WTC11 (cell line): ENCODE results near the gene PRAME. TPM values are rescaled to one million over a fixed set of nuclear protein-coding genes. Genes with fewer than 3 reads are reported as not detected.

ENCODE experiments used
- AFF4 ChIP-seq: sonication (generic); formaldehyde crosslinking; IDR thresholded peaks from 2 replicates; pipeline ENCODE4 v1.8.1; 2023; ENCODE audit warnings: mild to moderate bottlenecking, missing genetic modification reagents, borderline replicate concordance
- ATF1 ChIP-seq: sonication (generic); formaldehyde crosslinking; IDR thresholded peaks from 2 replicates; pipeline ENCODE4 v1.8.1; 2023; ENCODE audit warnings: mild to moderate bottlenecking, moderate library complexity, missing genetic modification reagents
- CBFB ChIP-seq: sonication (generic); formaldehyde crosslinking; IDR thresholded peaks from 2 replicates; pipeline ENCODE4 v1.8.1; 2022; ENCODE audit warnings: mild to moderate bottlenecking, low read depth, missing genetic modification reagents
- E2F5 ChIP-seq: sonication (generic); formaldehyde crosslinking; IDR thresholded peaks from 2 replicates; pipeline ENCODE4 v1.8.1; 2022; ENCODE audit warnings: mild to moderate bottlenecking, moderate library complexity, missing genetic modification reagents
- ELF4 ChIP-seq: sonication (generic); formaldehyde crosslinking; IDR thresholded peaks from 2 replicates; pipeline ENCODE4 v1.8.1; 2022; ENCODE audit warnings: low read depth, mild to moderate bottlenecking, moderate library complexity, missing genetic modification reagents
- ERG ChIP-seq: fragments of 250-450 bp; sonication (Bioruptor Pico); IDR thresholded peaks from 2 replicates; pipeline ENCODE4 v1.8.0; 2021; ENCODE audit warnings: mild to moderate bottlenecking
- FOXJ3 ChIP-seq: sonication (generic); formaldehyde crosslinking; IDR thresholded peaks from 2 replicates; pipeline ENCODE4 v1.9.0; 2021; ENCODE audit warnings: missing genetic modification reagents, mild to moderate bottlenecking, borderline replicate concordance
- FOXK1 ChIP-seq: sonication (generic); formaldehyde crosslinking; IDR thresholded peaks from 2 replicates; pipeline ENCODE4 v1.8.0; 2022; ENCODE audit warnings: mild to moderate bottlenecking, moderate library complexity, missing genetic modification reagents
- GRHL2 ChIP-seq: fragments of 250-450 bp; sonication (Bioruptor Pico); IDR thresholded peaks from 2 replicates; pipeline ENCODE4 v1.8.0; 2022; ENCODE audit warnings: mild to moderate bottlenecking, moderate library complexity; ENCODE audit not compliant: insufficient replicate concordance, severe bottlenecking
- HMGXB4 ChIP-seq: sonication (generic); formaldehyde crosslinking; IDR thresholded peaks from 2 replicates; pipeline ENCODE4 v1.8.1; 2023; ENCODE audit warnings: mild to moderate bottlenecking, moderate library complexity, missing genetic modification reagents
- JAZF1 ChIP-seq: fragments of 250-450 bp; sonication (Bioruptor Pico); IDR thresholded peaks from 2 replicates; pipeline ENCODE4 v1.9.0; 2021; ENCODE audit warnings: moderate library complexity, mild to moderate bottlenecking, inconsistent platforms
- JUN ChIP-seq: sonication (generic); formaldehyde crosslinking; IDR thresholded peaks from 2 replicates; pipeline ENCODE4 v1.8.0; 2023; ENCODE audit warnings: mild to moderate bottlenecking, missing genetic modification reagents
- MYBL2 ChIP-seq: sonication (generic); formaldehyde crosslinking; IDR thresholded peaks from 2 replicates; pipeline ENCODE4 v1.8.1; 2023; ENCODE audit warnings: mild to moderate bottlenecking, moderate library complexity, missing genetic modification reagents
- NFATC4 ChIP-seq: fragments of 250-450 bp; sonication (Bioruptor Pico); IDR thresholded peaks from 2 replicates; pipeline ENCODE4 v1.9.0; 2021; ENCODE audit warnings: mild to moderate bottlenecking
- TEAD4 ChIP-seq: sonication (generic); formaldehyde crosslinking; IDR thresholded peaks from 2 replicates; pipeline ENCODE4 v1.8.0; 2022; ENCODE audit warnings: mild to moderate bottlenecking, missing genetic modification reagents
- USF2 ChIP-seq: sonication (generic); formaldehyde crosslinking; IDR thresholded peaks from 2 replicates; pipeline ENCODE4 v1.8.1; 2023; ENCODE audit warnings: mild to moderate bottlenecking, missing genetic modification reagents, moderate library complexity
- ZNF263 ChIP-seq: sonication (generic); formaldehyde crosslinking; IDR thresholded peaks from 2 replicates; pipeline ENCODE4 v1.8.1; 2022; ENCODE audit warnings: low read depth, mild to moderate bottlenecking, moderate library complexity, missing genetic modification reagents
- ZNF423 ChIP-seq: fragments of 250-450 bp; sonication (Bioruptor Pico); IDR thresholded peaks from 2 replicates; pipeline ENCODE4 v2.1.2; 2022; ENCODE audit warnings: mild to moderate bottlenecking, moderate library complexity
- ZNF512 ChIP-seq: sonication (generic); formaldehyde crosslinking; IDR thresholded peaks from 2 replicates; pipeline ENCODE4 v1.8.1; 2022; ENCODE audit warnings: missing genetic modification reagents, borderline replicate concordance
- total RNA-seq: library from RNA; stranded (reverse); gene quantifications from 3 replicates; pipeline ENCODE4 v1.2.3, GENCODE V29; 2021

PRAME gene
- total RNA-seq, 1 experiment from 2014 or later = 1.5 TPM

GRCh38 chr22:22508274-22509176 lies 50.5 kb downstream of the PRAME start, which contains the start of gene ZNF280B (continued):
- TF ChIP-seq E2F5 = peak; percentile 83; the same call in 1 of the 2 replicates
- 0 out of 2 replicates have a peak, but pooled peaks have one; percentile 40 for TF ChIP-seq JUN (CRISPR knock-in tag)
- TF ChIP-seq AFF4 (CRISPR knock-in tag) = no peak
- TF ChIP-seq MYBL2 (CRISPR knock-in tag) = peak; percentile 57; the same call in 1 of the 2 replicates
- no peak for TF ChIP-seq JAZF1 (CRISPR knock-in tag)
- TF ChIP-seq CBFB (CRISPR knock-in tag) = no peak
- peak; percentile 28; the same call in 1 of the 2 replicates for TF ChIP-seq ELF4 (CRISPR knock-in tag)
- TF ChIP-seq USF2 (CRISPR knock-in tag) = no peak
- TF ChIP-seq FOXK1 (CRISPR knock-in tag) = peak; percentile 58
- no peak for TF ChIP-seq ZNF423 (CRISPR knock-in tag)
- TF ChIP-seq ERG = no peak
- TF ChIP-seq HMGXB4 (CRISPR knock-in tag) = peak; percentile 94
- no peak for TF ChIP-seq FOXJ3
- TF ChIP-seq NFATC4 (CRISPR knock-in tag) = no peak
- no peak for TF ChIP-seq ZNF263
- TF ChIP-seq GRHL2 (CRISPR knock-in tag) = no peak
- TF ChIP-seq TEAD4 = no peak
- TF ChIP-seq ATF1 (CRISPR knock-in tag) = no peak
- no peak for TF ChIP-seq ZNF512 (CRISPR knock-in tag)
